Breast epithelium (tissue), 3 donors: ENCODE results near the gene MAPK10.

Experiments
- CTCF ChIP-seq, 3 donors: fragments of 450-650 bp; IDR thresholded peaks; one replicate each; pipeline ENCODE4 v1.5.1; 2016 to 2017; ENCODE audit warnings: antibody characterized with exemption in 3 of 3, mild to moderate bottlenecking in 3 of 3, moderate library complexity in 3 of 3
- POLR2A ChIP-seq: fragments of 450-650 bp; IDR thresholded peaks from one replicate; pipeline ENCODE4 v1.6.1; 2016; ENCODE audit warnings: antibody characterized with exemption, mild to moderate bottlenecking, moderate library complexity
- POLR2AphosphoS5 ChIP-seq, 3 donors: sonication (generic); formaldehyde crosslinking; IDR thresholded peaks; one replicate each; pipeline ENCODE4 v1.6.1; 2017; ENCODE audit warnings: antibody characterized with exemption in 3 of 3

- TF ChIP-seq CTCF (IDR thresholded peaks at IDR 0.05) (no peak), POLR2AphosphoS5 (IDR thresholded peaks at IDR 0.05) (no peak), POLR2A (no peak)
These were observed 57.0 kb downstream of the MAPK10 start for GRCh38 chr4:86302830-86303229.
